Measurements from ENCODE around the gene ICE2.

Gene ICE2

GRCh38 chr15:60512937-60513336, 34.0 kb upstream of the ICE2 start:
- no peak for TF ChIP-seq CTCF (IDR thresholded peaks at IDR 0.05; ENCODE audit: extremely low read depth, insufficient read depth, missing control alignments)
- in situ Hi-C loops (cut with MboI; ENCODE audit: low pct_unique_long_range_greater_than_20kb, low sequenced_read_pairs, unreplicated experiment): no loop called here
- no peak for DNase-seq (ENCODE audit: low spot score)

GRCh38 chr15:60511351-60512031, 32.5 kb upstream of the ICE2 start:
- DNase-seq (ENCODE audit: low spot score): no peak
- in situ Hi-C loops (cut with MboI; ENCODE audit: low pct_unique_long_range_greater_than_20kb, low sequenced_read_pairs, unreplicated experiment): no loop called here
- no peak for TF ChIP-seq CTCF (IDR thresholded peaks at IDR 0.05; ENCODE audit: extremely low read depth, insufficient read depth, missing control alignments)

- no peak for DNase-seq (ENCODE audit: low spot score)
- in situ Hi-C loops (cut with MboI; ENCODE audit: low pct_unique_long_range_greater_than_20kb, low sequenced_read_pairs, unreplicated experiment): no loop called here
- TF ChIP-seq CTCF (IDR thresholded peaks at IDR 0.05; ENCODE audit: extremely low read depth, insufficient read depth, missing control alignments): no peak
Observed at GRCh38 chr15:60510006-60510405, 31.1 kb upstream of the ICE2 start.

- no peak for TF ChIP-seq CTCF (IDR thresholded peaks at IDR 0.05; ENCODE audit: extremely low read depth, insufficient read depth, missing control alignments)
- no peak for DNase-seq (ENCODE audit: low spot score)
- in situ Hi-C loops (cut with MboI; ENCODE audit: low pct_unique_long_range_greater_than_20kb, low sequenced_read_pairs, unreplicated experiment): no loop called here
Observed at GRCh38 chr15:60509470-60509869, 30.5 kb upstream of the ICE2 start.

- in situ Hi-C loops (cut with MboI; ENCODE audit: low pct_unique_long_range_greater_than_20kb, low sequenced_read_pairs, unreplicated experiment): no loop called here
- DNase-seq (ENCODE audit: low spot score): no peak
- no peak for TF ChIP-seq CTCF (IDR thresholded peaks at IDR 0.05; ENCODE audit: extremely low read depth, insufficient read depth, missing control alignments)
Observed at GRCh38 chr15:60508442-60508841, 29.5 kb upstream of the ICE2 start.

- DNase-seq (ENCODE audit: low spot score): peak; percentile 75
- in situ Hi-C loops (cut with MboI; ENCODE audit: low pct_unique_long_range_greater_than_20kb, low sequenced_read_pairs, unreplicated experiment): no loop called here
- peak; percentile 86 for TF ChIP-seq CTCF (IDR thresholded peaks at IDR 0.05; ENCODE audit: extremely low read depth, insufficient read depth, missing control alignments)
Observed at GRCh38 chr15:60507596-60508424, 28.9 kb upstream of the ICE2 start.

All from GM13977 (cell line).